ENCODE data around the gene ERBB4.
A peak's percentile ranks its signal among the peaks of the same experiment; 100 is the strongest.

Gene ERBB4

GRCh38 chr2:212170382-212170781 lies 368.2 kb downstream of the ERBB4 start:
- H3K4me3 ChIP-seq (replicated peaks; ENCODE audit: low read depth, low read length): no peak overlapping the region
- no peak for TF ChIP-seq CTCF (IDR thresholded peaks at IDR 0.05; ENCODE audit: low read depth, low read length, missing control alignments)
- DNase-seq (ENCODE audit: extremely low read depth, low read depth): no peak

- DNase-seq (ENCODE audit: extremely low read depth, low read depth): no peak
- no peak for TF ChIP-seq CTCF (IDR thresholded peaks at IDR 0.05; ENCODE audit: low read depth, low read length, missing control alignments)
- H3K4me3 ChIP-seq (replicated peaks; ENCODE audit: low read depth, low read length): no peak overlapping the region
Observed at GRCh38 chr2:212158081-212158480, 380.5 kb downstream of the ERBB4 start.

GRCh38 chr2:212157012-212157411 lies 381.6 kb downstream of the ERBB4 start:
- no peak for DNase-seq (ENCODE audit: extremely low read depth, low read depth)
- no peak for TF ChIP-seq CTCF (IDR thresholded peaks at IDR 0.05; ENCODE audit: low read depth, low read length, missing control alignments)
- no peak overlapping the region for H3K4me3 ChIP-seq (replicated peaks; ENCODE audit: low read depth, low read length)

GRCh38 chr2:212156088-212156487 lies 382.5 kb downstream of the ERBB4 start:
- DNase-seq (ENCODE audit: extremely low read depth, low read depth): no peak
- H3K4me3 ChIP-seq (replicated peaks; ENCODE audit: low read depth, low read length): no peak overlapping the region
- TF ChIP-seq CTCF (IDR thresholded peaks at IDR 0.05; ENCODE audit: low read depth, low read length, missing control alignments): no peak

GRCh38 chr2:212154477-212154878 lies 384.1 kb downstream of the ERBB4 start:
- DNase-seq (ENCODE audit: extremely low read depth, low read depth): no peak
- H3K4me3 ChIP-seq (replicated peaks; ENCODE audit: low read depth, low read length): no peak overlapping the region
- no peak for TF ChIP-seq CTCF (IDR thresholded peaks at IDR 0.05; ENCODE audit: low read depth, low read length, missing control alignments)

- DNase-seq (ENCODE audit: extremely low read depth, low read depth): no peak
- no peak overlapping the region for H3K4me3 ChIP-seq (replicated peaks; ENCODE audit: low read depth, low read length)
- TF ChIP-seq CTCF (IDR thresholded peaks at IDR 0.05; ENCODE audit: low read depth, low read length, missing control alignments): no peak
Observed at GRCh38 chr2:212153923-212154322, 384.7 kb downstream of the ERBB4 start.

- peak; percentile 17 for TF ChIP-seq CTCF (IDR thresholded peaks at IDR 0.05; ENCODE audit: low read depth, low read length, missing control alignments)
- no peak for DNase-seq (ENCODE audit: extremely low read depth, low read depth)
Observed at GRCh38 chr2:212147921-212148513, 390.6 kb downstream of the ERBB4 start.

More at GRCh38 chr2:212147921-212148513, 390.6 kb downstream of the ERBB4 start:
- no peak overlapping the region for H3K4me3 ChIP-seq (replicated peaks; ENCODE audit: low read depth, low read length)
